ENCODE measurements around the gene TP53INP2.
"Not testable (repeated sequence)": the region's sequence is repeated elsewhere in the genome, so short reads cannot be mapped to it uniquely, and the experiment has no call there.

The TP53INP2 gene

GRCh38 chr20:34722560-34722959 is 18.4 kb downstream of the TP53INP2 start:
- not testable (repeated sequence) for DNase-seq (ENCODE audit: low read depth)

GRCh38 chr20:34724172-34724571 is 20.0 kb downstream of the TP53INP2 start:
- DNase-seq (ENCODE audit: low read depth): no peak

GRCh38 chr20:34729416-34729815 is 25.3 kb downstream of the TP53INP2 start:
- DNase-seq (ENCODE audit: low read depth): no peak

GRCh38 chr20:34732523-34732922 is 28.4 kb downstream of the TP53INP2 start:
- DNase-seq (ENCODE audit: low read depth): no peak

GRCh38 chr20:34736106-34736735 is 32.1 kb downstream of the TP53INP2 start:
- no peak for DNase-seq (ENCODE audit: low read depth)

- DNase-seq (ENCODE audit: low read depth): no peak
These were observed 38.9 kb downstream of the TP53INP2 start for GRCh38 chr20:34743039-34743438.

- no peak for DNase-seq (ENCODE audit: low read depth)
These were observed 40.2 kb downstream of the TP53INP2 start for GRCh38 chr20:34744340-34744739.

- no peak for DNase-seq (ENCODE audit: low read depth)
These were observed 40.7 kb downstream of the TP53INP2 start for GRCh38 chr20:34744847-34745246.

GRCh38 chr20:34746674-34747073 is 42.5 kb downstream of the TP53INP2 start:
- DNase-seq (ENCODE audit: low read depth): no peak

- no peak for DNase-seq (ENCODE audit: low read depth)
These were observed 43.3 kb downstream of the TP53INP2 start for GRCh38 chr20:34747479-34747878.

GRCh38 chr20:34748709-34749108 is 44.6 kb downstream of the TP53INP2 start:
- no peak for DNase-seq (ENCODE audit: low read depth)

GRCh38 chr20:34750484-34750883 is 46.3 kb downstream of the TP53INP2 start:
- no peak for DNase-seq (ENCODE audit: low read depth)

GRCh38 chr20:34751453-34751852 is 47.3 kb downstream of the TP53INP2 start:
- no peak for DNase-seq (ENCODE audit: low read depth)

GRCh38 chr20:34753706-34754461 is 49.7 kb downstream of the TP53INP2 start:
- no peak for DNase-seq (ENCODE audit: low read depth)

- DNase-seq (ENCODE audit: low read depth): no peak
These were observed 50.5 kb downstream of the TP53INP2 start for GRCh38 chr20:34754611-34755010.

GRCh38 chr20:34755367-34755766 is 51.2 kb downstream of the TP53INP2 start:
- DNase-seq (ENCODE audit: low read depth): no peak

- DNase-seq (ENCODE audit: low read depth): no peak
These were observed 57.9 kb downstream of the TP53INP2 start for GRCh38 chr20:34762031-34762555.

Data from stimulated activated CD8-positive, alpha-beta memory T cell treated with anti-CD3 and anti-CD28 coated beads, Interleukin-7, amount 100 ng/mL, for 24 hours (primary cell).